GM04503 (cell line): ENCODE results near the gene GFAP.

Experiments
- DNase-seq: peaks from one replicate; pipeline ENCODE4 v3.0.0-alpha.2; 2012; ENCODE audit warnings: low read depth

Gene GFAP

DNA sequence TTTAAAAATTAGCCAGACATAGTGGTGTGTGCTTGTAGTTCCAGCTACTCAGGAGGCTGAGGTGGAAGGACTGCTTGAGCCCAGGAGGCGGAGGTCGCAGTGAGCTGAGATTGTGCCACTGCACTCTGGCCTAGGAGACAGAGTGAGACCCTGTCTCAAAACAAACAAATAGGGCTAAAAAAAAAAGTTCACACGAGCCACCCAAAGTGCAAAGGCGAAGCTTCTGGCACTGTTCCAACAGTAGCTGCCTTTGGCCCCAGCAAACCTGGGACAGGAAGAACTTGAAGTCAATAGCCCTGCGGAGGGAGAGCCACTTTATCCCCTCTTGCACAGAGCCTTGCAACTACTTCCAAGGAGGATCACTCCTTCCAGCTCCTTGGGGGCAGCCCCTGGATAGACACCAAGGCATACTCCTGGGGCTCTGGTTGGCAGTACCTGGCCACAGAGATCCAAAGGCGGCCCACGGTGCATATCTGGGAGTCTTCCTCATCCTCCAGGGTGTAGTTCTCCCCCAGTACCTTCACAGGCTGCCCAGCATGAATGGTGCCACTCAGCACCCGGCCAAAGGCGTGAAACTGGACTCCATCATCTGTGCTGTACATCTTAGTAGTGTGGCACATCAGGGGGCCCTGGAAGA is 52.9 kb downstream of the GFAP start:
- DNase-seq: no peak

DNA sequence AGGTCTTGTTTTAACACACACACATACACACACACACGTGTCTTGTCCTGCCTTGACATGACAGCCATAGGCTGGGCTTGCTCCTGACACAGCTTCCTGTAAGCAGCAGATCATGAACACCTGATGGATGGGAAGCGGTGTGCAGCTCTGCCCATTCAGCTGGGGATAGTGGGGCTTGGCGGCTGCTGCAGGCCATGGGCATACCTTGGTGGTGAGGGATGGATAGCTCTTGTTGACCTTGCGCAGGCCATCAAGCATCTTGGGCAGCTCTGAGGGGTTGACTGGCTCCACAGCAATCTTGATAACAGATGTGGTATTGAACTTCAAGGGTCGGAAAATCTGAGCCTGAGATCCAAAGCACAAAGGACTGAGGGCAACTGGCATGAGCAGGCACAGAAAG is 55.6 kb downstream of the GFAP start:
- DNase-seq: no peak

DNA sequence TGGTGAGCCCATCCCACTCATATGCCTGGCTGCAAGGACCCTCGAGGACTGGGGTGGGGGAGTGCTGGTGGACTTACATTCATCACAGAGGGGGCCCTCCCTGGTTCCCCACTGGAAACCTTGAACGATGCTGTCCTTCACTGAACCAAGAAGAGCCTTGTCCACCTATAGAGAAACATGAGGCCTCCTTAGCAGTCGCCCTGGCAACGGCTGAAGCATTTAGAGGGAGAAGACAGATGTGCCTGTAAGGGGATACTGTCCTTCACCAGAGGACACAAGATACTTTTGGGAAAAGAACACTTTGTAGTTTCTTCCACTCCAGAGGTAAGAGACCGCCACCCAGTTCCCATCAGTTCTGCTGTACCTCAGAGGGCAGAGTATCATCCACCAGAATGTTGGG is 61.1 kb downstream of the GFAP start:
- no peak for DNase-seq
